Measurements from ENCODE around the gene MRPS27.

Gene MRPS27

DNA sequence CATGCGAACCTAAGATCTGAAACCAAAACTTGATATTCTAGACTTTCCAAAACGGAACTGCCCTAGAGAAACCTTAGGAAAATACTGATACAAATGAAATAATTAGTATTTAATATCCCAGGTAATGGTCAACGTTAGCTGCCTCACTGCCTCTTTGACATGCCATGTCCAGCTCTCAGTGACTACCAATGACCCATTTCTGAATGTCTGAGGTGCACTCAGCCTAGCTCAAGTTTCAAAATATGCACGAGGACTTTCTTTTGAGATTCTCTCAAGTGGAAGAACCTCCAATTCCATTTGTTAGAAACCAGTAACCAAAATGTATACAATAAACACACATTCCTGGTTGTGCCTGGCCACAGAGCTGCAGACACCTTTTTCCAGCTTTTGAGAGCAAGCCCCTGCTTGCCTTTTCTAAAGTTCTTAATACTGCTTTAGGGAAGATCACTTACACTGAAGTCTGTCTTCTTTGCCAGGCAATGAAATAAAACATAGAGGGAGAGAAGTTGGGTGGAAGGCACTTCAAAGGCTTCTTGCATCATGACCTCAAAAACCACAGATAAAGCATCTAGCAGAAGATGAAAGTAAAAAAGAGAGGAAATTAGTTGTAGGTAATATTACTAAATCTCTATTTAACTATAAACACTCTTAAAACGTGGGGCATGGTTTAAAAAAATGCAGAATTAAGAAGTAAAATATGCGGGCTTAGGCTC lies 87.9 kb downstream of the MRPS27 start:
- DNase-seq (ENCODE audit: low spot score): peak; percentile 60

DNA sequence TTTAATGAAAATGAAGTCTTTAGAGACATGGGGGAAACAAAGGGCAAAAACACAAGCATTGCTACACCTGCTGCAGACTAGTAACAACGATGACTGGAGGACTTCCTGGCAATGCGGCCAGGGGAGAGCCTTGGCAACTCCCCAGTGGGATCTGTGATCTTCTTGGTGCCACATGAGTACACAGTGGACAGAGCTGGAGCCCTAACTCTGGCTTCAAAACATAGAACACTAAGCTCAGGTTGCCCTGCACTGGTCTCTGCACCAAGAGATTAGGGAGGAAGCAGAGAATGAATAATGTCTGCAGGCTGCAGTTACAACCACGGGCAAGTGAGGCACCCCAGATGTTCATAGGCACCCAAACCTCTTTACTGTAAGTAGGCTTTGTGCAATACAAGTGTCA lies 91.1 kb downstream of the MRPS27 start:
- no peak for DNase-seq (ENCODE audit: low spot score)

DNA sequence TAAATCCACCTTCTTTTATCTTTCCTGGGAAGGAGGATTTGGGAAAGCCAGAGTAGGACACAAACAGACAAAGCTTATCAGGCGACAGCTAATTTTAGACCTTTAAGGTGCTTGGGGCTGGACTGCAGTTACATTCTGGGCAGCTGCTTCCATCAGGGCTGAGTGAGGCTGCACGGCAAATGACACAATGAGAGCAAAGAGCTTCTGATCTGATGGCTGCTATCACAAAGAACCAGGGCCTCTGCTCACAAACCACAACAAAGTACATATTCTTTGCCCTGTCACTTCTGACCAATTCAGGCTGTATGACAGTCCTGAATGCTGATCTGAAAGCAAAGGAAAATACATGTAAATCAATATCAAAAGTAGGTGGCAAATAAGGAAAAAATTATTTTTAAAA lies 93.1 kb downstream of the MRPS27 start:
- DNase-seq (ENCODE audit: low spot score): no peak

DNA sequence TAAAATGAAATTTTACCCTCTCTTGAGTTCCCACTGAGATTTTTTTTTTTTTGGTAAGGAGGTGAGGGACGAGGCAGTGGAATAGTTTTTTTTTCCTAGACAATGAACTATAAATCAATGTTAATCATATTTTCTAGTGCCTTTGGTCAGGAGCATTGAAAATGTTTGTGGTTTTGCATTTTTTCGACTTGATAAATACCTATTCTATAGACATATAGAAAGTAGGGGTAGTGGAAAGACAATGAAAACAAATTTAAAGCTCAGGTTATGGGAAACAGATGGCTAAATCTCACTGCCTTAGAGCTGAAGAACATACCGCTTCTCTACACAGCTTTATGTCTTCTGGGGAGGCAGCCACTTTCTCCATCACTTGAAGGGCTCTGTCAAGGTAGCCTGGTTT lies 94.3 kb downstream of the MRPS27 start:
- no peak for DNase-seq (ENCODE audit: low spot score)

DNA sequence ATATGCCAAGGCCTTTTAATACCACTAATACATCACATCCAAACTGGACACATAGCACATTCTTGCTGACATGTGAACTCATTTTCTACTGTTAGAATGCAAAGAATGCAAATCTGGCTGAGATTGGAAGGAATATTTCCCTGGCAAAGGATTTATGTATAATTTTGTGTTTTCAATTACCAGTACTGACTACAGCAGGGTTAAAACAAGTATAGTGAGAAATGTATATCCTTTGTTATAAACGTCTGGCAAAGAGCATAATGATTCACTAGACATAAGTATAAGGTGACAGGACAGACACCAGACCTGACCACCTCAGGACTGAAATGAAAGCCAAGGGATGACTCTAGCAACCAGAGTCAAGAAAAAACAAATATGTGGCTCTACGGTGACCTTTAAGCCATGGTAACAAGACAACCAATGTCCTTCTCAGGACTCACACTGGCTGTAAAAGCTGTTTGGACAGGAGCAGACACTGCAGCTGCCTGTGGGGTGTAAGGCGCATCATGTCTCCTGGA lies 95.0 kb downstream of the MRPS27 start:
- no peak for DNase-seq (ENCODE audit: low spot score)

GRCh38 chr5:72223371-72223770 lies 96.7 kb downstream of the MRPS27 start:
- DNase-seq (ENCODE audit: low spot score): no peak

DNA sequence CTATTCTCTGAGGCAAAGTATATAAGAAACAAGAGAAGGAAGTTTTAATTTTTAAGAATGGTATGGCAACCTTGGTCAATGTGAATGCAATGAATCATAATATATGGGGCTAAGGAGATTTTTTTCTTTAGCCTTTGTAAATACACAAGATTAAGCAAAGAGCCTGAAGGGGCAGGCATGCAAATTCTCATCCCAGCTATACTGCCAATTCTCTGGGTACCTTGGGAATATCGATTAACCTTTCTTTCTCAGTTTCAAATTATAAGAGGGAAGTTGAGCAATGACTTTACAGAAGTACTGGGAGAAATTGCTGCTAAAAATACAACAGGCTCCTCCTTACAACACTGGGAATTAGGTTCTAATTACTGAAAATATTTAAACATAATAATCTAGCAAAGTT lies 97.5 kb downstream of the MRPS27 start:
- DNase-seq (ENCODE audit: low spot score): no peak

DNA sequence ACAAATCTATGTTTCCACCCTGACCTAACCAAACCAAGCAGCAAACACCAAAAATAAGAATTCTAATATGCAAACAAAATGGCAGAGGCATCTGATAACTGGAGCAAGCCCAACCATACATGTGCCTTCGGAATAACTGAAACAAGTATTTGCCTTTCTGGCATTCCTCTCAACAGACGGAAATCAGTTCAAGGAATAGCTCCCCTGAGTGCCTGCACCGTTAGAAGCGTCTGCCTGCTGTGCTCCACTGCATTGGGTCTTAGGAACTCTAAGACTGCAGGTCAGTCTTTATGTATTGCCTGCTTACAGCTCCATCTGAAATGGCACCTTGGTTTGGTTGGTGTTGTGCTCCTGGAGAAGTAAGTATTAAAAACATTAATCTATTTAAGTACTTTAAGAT lies 98.5 kb downstream of the MRPS27 start:
- DNase-seq (ENCODE audit: low spot score): no peak

GRCh38 chr5:72221099-72221498 lies 98.9 kb downstream of the MRPS27 start:
- no peak for DNase-seq (ENCODE audit: low spot score)

GRCh38 chr5:72216756-72217155 lies 103.3 kb downstream of the MRPS27 start:
- no peak for DNase-seq (ENCODE audit: low spot score)

DNA sequence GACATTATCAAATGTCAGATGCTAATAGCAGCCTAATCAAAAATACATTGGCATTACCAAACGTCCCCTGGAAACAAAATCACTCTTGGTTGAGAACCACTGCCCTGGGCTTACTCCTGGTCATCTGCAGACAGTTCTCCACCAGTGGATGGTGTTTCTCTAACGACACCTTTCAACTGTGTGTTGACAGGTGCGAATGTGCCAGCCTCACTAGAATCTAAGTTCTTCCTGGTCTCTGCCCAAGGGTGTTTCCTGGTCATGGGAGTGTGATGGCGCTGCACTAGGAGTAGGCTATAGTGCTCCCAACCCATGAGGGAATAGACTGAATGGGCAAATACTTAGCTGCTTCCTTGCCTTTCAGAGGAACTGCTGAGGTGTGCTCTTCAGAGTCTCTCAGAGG lies 105.9 kb downstream of the MRPS27 start:
- no peak for DNase-seq (ENCODE audit: low spot score)

DNA sequence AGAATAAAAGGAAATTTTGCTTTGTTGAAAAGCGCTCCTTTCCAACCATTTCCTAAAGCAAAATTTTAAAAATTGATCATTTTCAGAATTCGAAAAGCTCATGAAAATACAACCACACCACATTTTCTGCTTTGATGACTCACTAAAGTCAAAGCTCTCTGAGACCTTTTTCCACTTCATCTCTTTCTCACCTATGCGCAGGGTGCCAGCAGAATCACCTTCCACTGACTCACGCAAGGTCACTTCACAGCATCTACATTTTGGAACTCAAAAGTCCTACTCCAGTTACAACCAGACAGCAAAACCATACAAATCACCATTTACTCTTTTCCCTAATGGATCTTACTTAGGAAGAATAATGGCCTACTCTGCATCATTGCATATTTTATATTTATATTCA lies 106.6 kb downstream of the MRPS27 start:
- DNase-seq (ENCODE audit: low spot score): no peak

GRCh38 chr5:72212171-72212570 lies 107.9 kb downstream of the MRPS27 start:
- no peak for DNase-seq (ENCODE audit: low spot score)

GRCh38 chr5:72210888-72211678 lies 109.0 kb downstream of the MRPS27 start:
- DNase-seq (ENCODE audit: low spot score): no peak

DNA sequence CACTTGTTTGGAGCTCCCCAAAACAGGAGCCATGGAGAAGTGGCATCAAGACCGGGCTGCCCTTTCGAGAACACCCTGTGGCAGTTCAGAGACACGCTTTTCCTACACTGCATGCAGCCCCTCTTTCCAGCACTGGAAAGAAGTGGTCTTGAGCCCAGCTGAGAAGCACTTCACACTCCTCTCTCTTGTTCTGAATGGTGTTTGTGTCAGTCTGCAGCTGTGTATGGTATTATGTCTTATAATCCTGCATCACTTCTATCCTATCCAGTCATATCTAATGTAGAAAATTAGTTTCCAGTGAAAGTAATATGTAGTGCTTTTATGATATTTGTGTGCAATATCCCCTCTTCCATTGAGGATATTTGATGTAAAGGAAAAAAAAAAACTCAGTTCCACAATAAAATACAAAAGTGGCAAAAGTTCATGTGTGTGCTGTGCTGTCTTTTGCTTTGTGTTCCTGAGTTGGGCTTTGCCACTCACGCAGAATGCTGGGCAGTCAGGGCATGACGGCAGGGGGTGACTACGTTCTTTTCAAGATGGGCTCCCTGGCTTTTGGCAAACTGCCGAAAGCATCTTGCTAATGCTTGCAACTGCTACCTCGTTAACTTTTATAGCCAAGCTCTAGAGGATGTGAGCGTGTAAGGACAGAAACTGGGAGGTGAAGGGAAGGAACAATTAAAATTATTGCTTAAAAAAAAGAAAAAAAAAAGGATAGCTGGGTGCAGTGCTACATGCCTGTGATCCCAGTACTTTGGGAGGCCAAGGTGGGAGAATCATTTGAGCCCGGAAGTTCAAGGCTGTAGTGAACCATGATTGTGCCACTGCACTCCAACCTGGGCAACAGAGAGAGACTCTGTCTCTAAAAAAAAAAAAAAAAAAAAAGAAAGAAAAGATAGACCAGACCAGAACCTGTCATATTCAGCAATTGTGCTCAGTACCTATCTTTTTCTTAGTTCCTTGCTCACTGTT lies 110.6 kb downstream of the MRPS27 start:
- DNase-seq (ENCODE audit: low spot score): no peak

DNA sequence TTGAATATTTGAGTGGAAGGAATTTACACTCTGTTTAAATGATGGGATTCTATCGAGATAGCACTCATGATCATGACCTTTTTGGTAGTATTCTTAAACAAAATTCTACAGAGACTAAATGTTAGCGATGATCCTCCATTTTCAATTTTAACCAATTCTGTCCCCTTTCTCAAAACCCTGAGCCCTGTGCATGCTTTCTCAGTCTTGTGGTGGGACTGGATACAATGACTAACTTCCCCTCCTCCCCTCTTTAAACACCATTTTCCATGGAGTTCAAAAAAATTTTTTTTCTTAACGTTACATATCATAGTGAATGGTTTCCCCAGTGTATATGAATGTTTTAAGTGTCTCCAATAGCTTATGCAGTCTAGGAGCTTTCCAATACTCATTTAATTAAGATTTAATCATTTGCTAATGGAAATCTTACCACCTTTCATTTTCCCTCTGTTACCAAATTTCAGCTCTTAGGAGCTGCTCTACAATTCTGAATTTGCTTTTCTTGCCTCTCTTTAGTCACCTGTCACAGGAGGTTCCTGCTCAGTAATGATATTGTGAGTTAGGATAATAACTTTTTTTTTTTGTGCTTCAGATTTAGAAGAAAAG lies 111.6 kb downstream of the MRPS27 start:
- no peak for DNase-seq (ENCODE audit: low spot score)

GRCh38 chr5:72206994-72207393 lies 113.0 kb downstream of the MRPS27 start:
- DNase-seq (ENCODE audit: low spot score): no peak

GRCh38 chr5:72206160-72206559 lies 113.9 kb downstream of the MRPS27 start:
- no peak for DNase-seq (ENCODE audit: low spot score)

DNA sequence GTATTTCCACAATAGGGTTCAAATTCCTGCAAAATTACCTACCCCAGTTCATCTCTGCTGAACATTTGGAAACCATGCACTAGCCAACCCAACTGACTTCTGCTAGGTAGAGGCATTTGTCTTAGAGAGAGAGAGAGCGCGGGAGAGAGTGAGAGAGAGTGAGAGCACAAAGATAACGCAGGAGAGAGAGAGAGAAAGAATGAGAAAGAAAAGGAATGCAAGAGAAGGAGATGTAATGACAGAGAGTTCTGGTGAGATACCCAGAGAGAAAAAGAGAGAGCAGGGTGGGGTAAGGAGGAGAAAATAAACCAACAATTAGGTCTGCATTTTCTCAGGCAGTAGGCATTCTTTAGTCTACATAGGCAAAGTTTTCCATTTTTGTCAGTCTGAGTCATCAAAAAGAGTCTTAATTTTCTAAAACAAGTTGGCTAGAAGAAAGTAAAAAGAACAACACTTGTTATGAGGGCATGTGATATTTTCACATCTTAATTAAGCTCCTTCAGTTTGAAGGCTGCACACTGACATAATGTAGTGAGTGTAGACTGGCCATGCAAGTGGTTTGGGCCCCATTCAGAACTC lies 114.5 kb downstream of the MRPS27 start:
- no peak for DNase-seq (ENCODE audit: low spot score)

GRCh38 chr5:72204946-72205345 lies 115.1 kb downstream of the MRPS27 start:
- no peak for DNase-seq (ENCODE audit: low spot score)

DNA sequence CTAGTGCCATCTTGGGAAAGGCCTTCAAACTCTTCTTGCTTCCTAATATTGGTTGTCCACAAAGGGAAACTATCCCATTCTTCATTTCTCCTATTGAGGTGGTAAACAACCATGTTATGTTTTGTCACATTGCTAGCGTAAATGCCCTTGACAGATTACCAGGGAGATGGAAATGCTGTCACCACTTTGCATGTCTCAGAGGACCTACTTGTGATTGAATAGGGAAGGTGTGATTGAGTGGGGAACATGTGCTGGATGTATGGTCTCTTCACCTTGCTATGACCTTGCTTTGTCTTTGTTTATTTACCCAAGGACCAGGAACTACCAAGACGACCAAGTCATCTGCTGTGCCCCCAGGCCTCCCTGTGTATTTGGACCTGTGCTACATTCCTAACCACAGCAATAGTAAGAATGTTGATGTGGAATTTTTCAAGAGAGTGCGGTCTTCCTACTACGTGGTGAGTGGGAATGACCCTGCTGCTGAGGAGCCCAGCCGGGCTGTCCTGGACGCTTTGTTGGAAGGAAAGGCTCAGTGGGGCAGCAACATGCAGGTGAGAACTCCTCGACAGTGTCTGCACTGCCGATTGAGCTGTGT lies 116.7 kb downstream of the MRPS27 start:
- DNase-seq (ENCODE audit: low spot score): no peak

All from CD4-positive, alpha-beta T cell treated with Interleukin-2 at 100 ng/mL for 4 hours (primary cell).